ENCODE data around the gene MYO19. TPM values are rescaled to one million over a fixed set of nuclear protein-coding genes. Genes with fewer than 3 reads are reported as not detected.
A peak's percentile ranks its signal among the peaks of the same experiment; 100 is the strongest.

The MYO19 gene
- total and polyA plus RNA-seq, 9 of the 15 experiments (the other 6 are each of a cell fraction or from before 2014, with no cell fraction given), result 21.6 to 176 (median 129) TPM

- WGBS (ENCODE audit: insufficient coverage, low coverage, missing lambda C conversion rate), result 2% methylated on average over 13 of the region's 38 CpGs
- BruUV-seq (replicated peaks), result no TSS peak
- peaks cover 40% of the 10 kb centered on the region for H3K36me3 ChIP-seq (ENCODE audit: control insufficient read depth, insufficient read depth, low read length)
- H3K9ac ChIP-seq (ENCODE audit: insufficient read depth in 1 of 2, low read depth in 2 of 2, low read length in 2 of 2), result peak overlapping the region; percentile 98 to 100
- POLR2A ChIA-PET, result interaction anchor here (0.6 to 3.9 kb wide), 10 partner anchors 8 to 233 kb away, joined by 3 to 72 read pairs (median 4); partner anchors contain the start of genes MYO19 and PIGW
- ATAC-seq, result peak; percentile 53
- peak overlapping the region; percentile 86; the same call in 1 of the 2 replicates for H3K4me2 ChIP-seq (ENCODE audit: insufficient read depth, low read length)
- peaks cover 73% of the 10 kb centered on the region for H3K79me2 ChIP-seq (ENCODE audit: control insufficient read depth, insufficient read depth, low read length)
- H3K27ac ChIP-seq (ENCODE audit: extremely low read depth, low read depth, low read length), result peak overlapping the region; percentile 99
- no peak for FAIRE-seq
- peaks cover 4% of the 10 kb centered on the region; the same call in 1 of the 2 replicates for H4K20me1 ChIP-seq (replicated peaks; ENCODE audit: control insufficient read depth, insufficient read depth, low read length)
- CTCF ChIA-PET (ENCODE audit: low intra/inter-chr PET ratio), result no interaction called here
- H3K9me3 ChIP-seq (replicated peaks; ENCODE audit: control insufficient read depth, insufficient read depth, low read depth, low read length), result no peaks in the 10 kb centered on the region
- H3K27me3 ChIP-seq (ENCODE audit: control insufficient read depth in 2 of 2, insufficient read depth in 2 of 2, low read length in 2 of 2), result no peaks in the 10 kb centered on the region
- in situ Hi-C loops (cut with MboI) (loop anchor here (5.0 kb wide), 1 partner anchor 47 kb away; the partner anchor contains the start of gene DHRS11), intact Hi-C loops (cut with micrococcal nuclease) (loop anchor here (2.0 to 10.0 kb wide), 3 partner anchors 46 to 180 kb away; partner anchors contain the start of genes DHRS11 and MRM1)
- peaks cover 14 to 25% of the 10 kb centered on the region in 2 experiments; a peak in 4 of 5 replicates for H3K4me1 ChIP-seq (replicated peaks in 1 of 2; ENCODE audit: control insufficient read depth in 2 of 2, insufficient read depth in 2 of 2, low read length in 2 of 2)
- no peak for DNase-seq (ENCODE audit: extremely low read depth in 1 of 4, low spot score in 3 of 4)
- H3K9me1 ChIP-seq (ENCODE audit: control insufficient read depth, insufficient read depth, low read length), result no peaks in the 10 kb centered on the region
- H2AFZ ChIP-seq (ENCODE audit: low read depth, low read length), result peak overlapping the region; percentile 82
- peak overlapping the region; percentile 85 for H3K4me3 ChIP-seq
- TF ChIP-seq POLR2G (IDR thresholded peaks at IDR 0.05; ENCODE audit: low read depth, low read length) (peak; percentile 70), GABPA (tag; conservative IDR thresholded peaks at IDR 0.05; ENCODE audit: low read depth) (peak; percentile 55; the same call in 1 of the 2 replicates), RB1 (IDR thresholded peaks at IDR 0.05; ENCODE audit: low read depth) (no peak), ERF (CRISPR knock-in tag; IDR thresholded peaks at IDR 0.05) (0 out of 2 replicates have a peak, but pooled peaks have one; percentile 16), FOXA3 (CRISPR knock-in tag; conservative IDR thresholded peaks at IDR 0.05 in 1 of 2, IDR thresholded peaks at IDR 0.05 in 1 of 2) (no peak), POLR2H (tag; IDR thresholded peaks at IDR 0.05; ENCODE audit: low read depth) (peak; percentile 61), ZBTB11 (CRISPR knock-in tag; IDR thresholded peaks at IDR 0.05) (peak in 1 of 3 experiments; percentile 66; a peak in 1 of 6 replicates), RBBP5 (IDR thresholded peaks at IDR 0.05; ENCODE audit: borderline replicate concordance, insufficient read depth, low read length, poor library complexity, severe bottlenecking) (no peak), ZNF232 (CRISPR knock-in tag; IDR thresholded peaks at IDR 0.05) (no peak), HDGF (IDR thresholded peaks at IDR 0.05) (no peak), PHF20 (IDR thresholded peaks at IDR 0.05; ENCODE audit: partially characterized antibody) (peak; percentile 1), ZBTB7A (IDR thresholded peaks at IDR 0.05; ENCODE audit: borderline replicate concordance, control insufficient read depth, low read depth, low read length) (peak; percentile 45; the same call in 1 of the 2 replicates), TCF7 (IDR thresholded peaks at IDR 0.05; ENCODE audit: borderline replicate concordance) (0 out of 2 replicates have a peak, but pooled peaks have one; percentile 21), ZNF766 (CRISPR knock-in tag; conservative IDR thresholded peaks at IDR 0.05) (0 out of 2 replicates have a peak, but pooled peaks have one; percentile 15), KLF13 (tag; IDR thresholded peaks at IDR 0.05; ENCODE audit: borderline replicate concordance, low read depth) (0 out of 2 replicates have a peak, but pooled peaks have one; percentile 47), THAP7 (CRISPR knock-in tag; IDR thresholded peaks at IDR 0.05) (0 out of 2 replicates have a peak, but pooled peaks have one; percentile 14), NR2C2 (CRISPR knock-in tag; IDR thresholded peaks at IDR 0.05) (no peak), NR2C2 (tag; IDR thresholded peaks at IDR 0.05) (peak; percentile 69)
Measured at GRCh38 chr17:36545077-36545464, 10.4 kb upstream of the MYO19 start.

All from K562 (cell line).